HL-60 (cell line): ENCODE data around the gene HOMEZ.
A peak's percentile ranks its signal among the peaks of the same experiment; 100 is the strongest.

Source experiments
- DNase-seq, 2 experiments: peaks; one replicate each; pipeline ENCODE4 v3.0.0-alpha.2; 2010 to 2020; ENCODE audit warnings: low read depth in 1 of 2, low spot score in 1 of 2
- H3K27ac ChIP-seq: fragments of 250-450 bp; sonication (Bioruptor Pico); replicated peaks from 2 replicates; pipeline ENCODE4 v1.5.1; 2020; ENCODE audit warnings: mild to moderate bottlenecking, moderate library complexity
- H3K27me3 ChIP-seq: fragments of 250-450 bp; sonication (Bioruptor Pico); 2 replicates; pipeline ENCODE4 v1.5.1; 2021; ENCODE audit warnings: mild to moderate bottlenecking, moderate library complexity; ENCODE audit not compliant: insufficient read depth, poor library complexity, severe bottlenecking
- H3K4me3 ChIP-seq: replicated peaks from 2 replicates; pipeline ENCODE4 v1.5.1; 2011; ENCODE audit warnings: mild to moderate bottlenecking, control low read depth, low read length; ENCODE audit not compliant: insufficient read depth
- CTCF ChIP-seq: IDR thresholded peaks from one replicate; pipeline ENCODE4 v1.5.1; 2011; ENCODE audit warnings: low read length, control low read depth, inconsistent platforms; ENCODE audit not compliant: insufficient read depth
- GABPA ChIP-seq: IDR thresholded peaks from 2 replicates; pipeline ENCODE4 v1.6.1; 2012; ENCODE audit warnings: low read depth
- POLR2AphosphoS5 ChIP-seq: IDR thresholded peaks from 2 replicates; pipeline ENCODE4 v1.6.1; 2012; ENCODE audit warnings: low read depth
- REST ChIP-seq: IDR thresholded peaks from 2 replicates; pipeline ENCODE4 v1.6.1; 2012; ENCODE audit warnings: low read depth; ENCODE audit not compliant: insufficient replicate concordance
- SPI1 ChIP-seq: IDR thresholded peaks from 2 replicates; pipeline ENCODE4 v1.6.1; 2012; ENCODE audit warnings: low read depth, mild to moderate bottlenecking, borderline replicate concordance

The HOMEZ gene

GRCh38 chr14:23296012-23296777 lies 10.3 kb upstream of the HOMEZ start:
- Histone ChIP-seq H3K27ac (no peak overlapping the region), H3K27me3 (no peaks in the 10 kb centered on the region), H3K4me3 (no peak overlapping the region)
- TF ChIP-seq POLR2AphosphoS5 (no peak), GABPA (no peak), SPI1 (no peak), CTCF (no peak)
- no peak for DNase-seq

- no peaks in the 10 kb centered on the region for H3K27me3 ChIP-seq
- TF ChIP-seq REST (no peak), POLR2AphosphoS5 (no peak), GABPA (no peak), SPI1 (no peak), CTCF (peak; percentile 65)
- DNase-seq = peak; percentile 54 to 55
- H3K4me3 ChIP-seq = no peak overlapping the region
- H3K27ac ChIP-seq = peak overlapping the region; percentile 33
Measured at GRCh38 chr14:23294734-23295561, 9.0 kb upstream of the HOMEZ start.

- no peaks in the 10 kb centered on the region for H3K27me3 ChIP-seq
- peak overlapping the region; percentile 85 for H3K4me3 ChIP-seq
- DNase-seq = peak in 1 of 2 experiments; percentile 56
- H3K27ac ChIP-seq = peak overlapping the region; percentile 76
- TF ChIP-seq CTCF (no peak), SPI1 (no peak), GABPA (no peak), POLR2AphosphoS5 (no peak), REST (no peak)
Measured at GRCh38 chr14:23286902-23287479, 1.1 kb upstream of the HOMEZ start.
